Measurements from ENCODE around the gene EHBP1.

EHBP1 gene

GRCh38 chr2:62692225-62692624, 13.3 kb upstream of the EHBP1 start:
- H3K79me2 ChIP-seq = no peaks in the 10 kb centered on the region
- no peak overlapping the region for H3K9ac ChIP-seq
- H3K27me3 ChIP-seq (ENCODE audit: control insufficient read depth, insufficient read depth, low read length) = no peaks in the 10 kb centered on the region
- no peak overlapping the region for H3K4me2 ChIP-seq (ENCODE audit: low read length)
- no peak overlapping the region for H2AFZ ChIP-seq
- H3K4me1 ChIP-seq = no peaks in the 10 kb centered on the region
- TF ChIP-seq, protein P1, sequence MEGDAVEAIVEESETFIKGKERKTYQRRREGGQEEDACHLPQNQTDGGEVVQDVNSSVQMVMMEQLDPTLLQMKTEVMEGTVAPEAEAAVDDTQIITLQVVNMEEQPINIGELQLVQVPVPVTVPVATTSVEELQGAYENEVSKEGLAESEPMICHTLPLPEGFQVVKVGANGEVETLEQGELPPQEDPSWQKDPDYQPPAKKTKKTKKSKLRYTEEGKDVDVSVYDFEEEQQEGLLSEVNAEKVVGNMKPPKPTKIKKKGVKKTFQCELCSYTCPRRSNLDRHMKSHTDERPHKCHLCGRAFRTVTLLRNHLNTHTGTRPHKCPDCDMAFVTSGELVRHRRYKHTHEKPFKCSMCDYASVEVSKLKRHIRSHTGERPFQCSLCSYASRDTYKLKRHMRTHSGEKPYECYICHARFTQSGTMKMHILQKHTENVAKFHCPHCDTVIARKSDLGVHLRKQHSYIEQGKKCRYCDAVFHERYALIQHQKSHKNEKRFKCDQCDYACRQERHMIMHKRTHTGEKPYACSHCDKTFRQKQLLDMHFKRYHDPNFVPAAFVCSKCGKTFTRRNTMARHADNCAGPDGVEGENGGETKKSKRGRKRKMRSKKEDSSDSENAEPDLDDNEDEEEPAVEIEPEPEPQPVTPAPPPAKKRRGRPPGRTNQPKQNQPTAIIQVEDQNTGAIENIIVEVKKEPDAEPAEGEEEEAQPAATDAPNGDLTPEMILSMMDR (IDR thresholded peaks at IDR 0.05) = no peak
- no peaks in the 10 kb centered on the region for H3K9me3 ChIP-seq (ENCODE audit: control insufficient read depth, low read length)
- H3K36me3 ChIP-seq (ENCODE audit: control insufficient read depth, insufficient read depth, low read length) = no peaks in the 10 kb centered on the region
- H3K4me3 ChIP-seq (ENCODE audit: low read depth, low read length) = no peak overlapping the region
- no peak overlapping the region for H3K27ac ChIP-seq

DNA sequence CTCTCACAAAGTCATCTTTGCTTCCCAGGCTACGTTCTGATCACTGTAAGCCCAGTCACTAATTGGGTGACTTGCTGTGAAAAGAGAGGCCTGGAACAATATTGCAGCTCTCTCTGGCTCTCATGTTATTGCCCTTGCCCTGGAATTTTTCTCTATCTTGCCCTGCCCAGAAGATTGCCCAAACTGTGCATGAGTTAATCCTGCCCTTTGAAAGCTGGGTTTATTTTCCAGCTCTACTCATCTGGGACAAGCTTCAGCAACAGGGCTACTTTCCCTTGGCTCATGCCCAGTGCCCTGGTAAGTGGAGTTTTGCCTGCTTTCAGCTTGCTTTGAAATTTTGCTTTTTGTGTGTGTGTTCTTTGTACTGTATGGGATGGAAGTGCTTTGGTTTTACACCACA, 6.9 kb upstream of the EHBP1 start:
- no peaks in the 10 kb centered on the region for H3K9me3 ChIP-seq (ENCODE audit: control insufficient read depth, low read length)
- H3K9ac ChIP-seq = no peak overlapping the region
- no peaks in the 10 kb centered on the region for H3K4me1 ChIP-seq
- no peaks in the 10 kb centered on the region for H3K79me2 ChIP-seq
- no peaks in the 10 kb centered on the region for H3K27me3 ChIP-seq (ENCODE audit: control insufficient read depth, insufficient read depth, low read length)
- no peak overlapping the region for H3K4me3 ChIP-seq (ENCODE audit: low read depth, low read length)
- H3K36me3 ChIP-seq (ENCODE audit: control insufficient read depth, insufficient read depth, low read length) = no peaks in the 10 kb centered on the region
- H2AFZ ChIP-seq = no peak overlapping the region
- H3K27ac ChIP-seq = no peak overlapping the region
- TF ChIP-seq, protein P1 (IDR thresholded peaks at IDR 0.05) = no peak
- H3K4me2 ChIP-seq (ENCODE audit: low read length) = no peak overlapping the region

- peak overlapping the region; percentile 95 for H2AFZ ChIP-seq
Observed at GRCh38 chr2:62704654-62705006, 883 bp upstream of the EHBP1 start.

DNA sequence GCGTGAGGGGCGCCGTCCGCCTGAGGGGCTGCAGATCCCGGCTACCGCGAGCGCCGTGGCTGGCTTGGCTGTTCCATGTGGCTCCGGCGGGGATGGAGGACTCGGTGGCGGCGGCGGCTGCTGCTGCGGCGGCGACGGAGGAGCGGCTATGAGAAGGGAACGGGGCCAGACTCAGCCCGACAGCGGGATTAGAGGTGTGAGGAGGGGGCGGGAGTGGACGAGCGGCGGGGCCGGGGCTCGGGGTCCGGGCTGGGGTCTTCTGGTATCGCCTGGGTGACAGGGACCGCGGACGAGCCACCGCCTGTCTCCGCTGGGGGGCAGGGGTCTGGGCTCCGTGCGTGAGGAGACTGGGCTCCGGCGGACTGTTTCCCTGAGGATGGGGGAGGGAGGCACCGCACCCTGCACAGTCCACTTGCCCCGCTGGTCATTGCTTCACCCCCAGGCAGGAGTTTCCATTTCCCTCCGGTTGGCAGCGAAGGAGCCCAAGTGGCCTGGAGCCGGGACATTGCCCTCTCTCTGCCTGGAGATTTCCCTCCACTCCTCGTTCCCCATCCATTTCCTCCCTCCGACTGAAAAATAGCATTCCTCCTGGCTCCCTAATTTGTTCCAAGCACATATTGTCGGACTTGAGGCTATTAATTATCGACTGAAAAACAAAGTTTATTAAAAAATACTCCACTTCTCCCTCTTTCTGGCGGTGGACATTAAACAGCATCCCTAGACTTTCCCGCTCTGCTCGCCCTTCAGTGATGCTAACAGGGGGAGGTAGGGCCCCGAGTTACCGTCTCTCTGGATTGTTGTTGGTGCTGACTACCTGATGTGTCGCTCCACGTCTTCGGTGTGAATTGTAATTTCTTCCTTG, 577 bp downstream of the EHBP1 start:
- Histone ChIP-seq H2AFZ (peak overlapping the region; percentile 90), H3K27me3 (ENCODE audit: control insufficient read depth, insufficient read depth, low read length) (no peaks in the 10 kb centered on the region), H3K4me3 (ENCODE audit: low read depth, low read length) (peak overlapping the region; percentile 93), H3K27ac (peak overlapping the region; percentile 78), H3K79me2 (peaks cover 14% of the 10 kb centered on the region), H3K9ac (no peak overlapping the region), H3K36me3 (ENCODE audit: control insufficient read depth, insufficient read depth, low read length) (no peaks in the 10 kb centered on the region), H3K4me1 (peaks cover 3% of the 10 kb centered on the region), H3K9me3 (ENCODE audit: control insufficient read depth, low read length) (no peaks in the 10 kb centered on the region), H3K4me2 (ENCODE audit: low read length) (peak overlapping the region; percentile 81)
- TF ChIP-seq, protein P1 (IDR thresholded peaks at IDR 0.05) = no peak

More at GRCh38 chr2:62704654-62705006, 883 bp upstream of the EHBP1 start:
- H3K4me3 ChIP-seq (ENCODE audit: low read depth, low read length) = peak overlapping the region; percentile 93
- TF ChIP-seq, protein P1 (IDR thresholded peaks at IDR 0.05) = no peak
- peak overlapping the region; percentile 53 for H3K9ac ChIP-seq
- H3K4me1 ChIP-seq = peaks cover 3% of the 10 kb centered on the region
- peak overlapping the region; percentile 78 for H3K27ac ChIP-seq
- no peaks in the 10 kb centered on the region for H3K9me3 ChIP-seq (ENCODE audit: control insufficient read depth, low read length)
- peaks cover 11% of the 10 kb centered on the region for H3K79me2 ChIP-seq
- peak overlapping the region; percentile 89 for H3K4me2 ChIP-seq (ENCODE audit: low read length)
- H3K36me3 ChIP-seq (ENCODE audit: control insufficient read depth, insufficient read depth, low read length) = no peaks in the 10 kb centered on the region
- H3K27me3 ChIP-seq (ENCODE audit: control insufficient read depth, insufficient read depth, low read length) = no peaks in the 10 kb centered on the region

Data from parathyroid adenoma (tissue), 2 donors.